T47D (cell line): ENCODE results near the gene FCGBP.
A peak's percentile ranks its signal among the peaks of the same experiment; 100 is the strongest.
"Not testable (repeated sequence)": the region's sequence is repeated elsewhere in the genome, so short reads cannot be mapped to it uniquely, and the experiment has no call there.

Experiments
- DNase-seq, 2 experiments: peaks; one replicate each; pipeline versions ENCODE4 v3.0.0 to v3.0.0-alpha.2; 2011 to 2012; ENCODE audit warnings: low read depth in 1 of 2, low spot score in 1 of 2
- JUND ChIP-seq: IDR thresholded peaks from 2 replicates; pipeline ENCODE4 v1.6.1; 2012; ENCODE audit warnings: low read depth
- in situ Hi-C: cut with HindIII; loops from 2 replicates; pipeline ENCODE4 v1.10.0; 2016; ENCODE audit warnings: low sequenced_read_pairs, low pct_unique_long_range_greater_than_20kb

FCGBP gene

DNA sequence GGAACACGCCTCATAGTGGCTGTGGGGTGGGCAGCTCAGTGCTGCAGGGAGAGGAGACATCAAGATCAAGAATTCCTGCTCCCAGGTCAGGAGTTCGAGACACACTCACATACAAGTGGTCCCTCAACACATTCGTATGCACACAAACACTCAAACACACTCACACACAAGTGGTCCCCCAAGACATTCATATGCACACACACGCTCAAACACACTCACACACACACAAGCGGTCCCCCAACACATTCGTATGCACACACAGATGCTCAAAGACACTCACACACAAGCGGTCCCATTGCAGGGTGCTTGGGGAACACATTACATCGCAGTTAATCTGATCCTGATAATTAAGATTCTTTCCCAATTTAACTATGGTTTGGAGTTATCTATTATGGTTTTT, 28.2 kb downstream of the FCGBP start:
- no peak for DNase-seq
- in situ Hi-C loops, result no loop called here
- no peak for TF ChIP-seq JUND

DNA sequence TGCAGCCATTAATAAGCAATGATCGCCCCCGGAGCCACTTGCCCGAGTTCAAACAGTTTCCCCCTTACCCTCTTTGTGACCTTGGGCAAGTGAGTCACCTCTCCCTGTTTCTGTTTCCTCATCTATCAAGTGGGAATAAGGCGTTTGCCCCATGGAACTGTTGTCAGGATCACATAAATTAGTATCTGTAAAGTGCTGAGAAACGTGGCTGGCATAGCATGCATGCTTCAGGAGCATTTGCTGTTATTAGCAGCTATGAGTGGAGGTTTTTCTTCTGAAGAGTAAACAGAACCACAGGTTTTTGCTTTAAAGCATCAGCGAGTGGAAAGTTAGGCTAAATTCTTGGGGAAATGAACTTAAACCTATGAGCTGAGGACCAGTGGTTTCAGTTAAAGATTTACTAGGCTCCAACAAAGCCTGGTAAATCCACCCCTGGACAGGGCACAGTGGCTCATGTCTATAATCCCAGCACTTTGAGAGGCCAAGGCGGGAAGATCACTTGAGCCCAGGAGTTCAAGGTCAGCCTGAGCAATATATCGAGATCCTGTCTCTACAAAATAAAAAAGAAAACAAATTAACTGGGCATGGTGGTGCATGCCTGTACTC, 30.8 kb downstream of the FCGBP start:
- DNase-seq, in situ Hi-C loops: not testable (repeated sequence)

GRCh38 chr19:39902326-39902725, 32.1 kb downstream of the FCGBP start:
- DNase-seq, in situ Hi-C loops: not testable (repeated sequence)

GRCh38 chr19:39901681-39902080, 32.8 kb downstream of the FCGBP start:
- DNase-seq, in situ Hi-C loops: not testable (repeated sequence)

- in situ Hi-C loops, DNase-seq: not testable (repeated sequence)
Observed at GRCh38 chr19:39898858-39899257, 35.6 kb downstream of the FCGBP start.

DNA sequence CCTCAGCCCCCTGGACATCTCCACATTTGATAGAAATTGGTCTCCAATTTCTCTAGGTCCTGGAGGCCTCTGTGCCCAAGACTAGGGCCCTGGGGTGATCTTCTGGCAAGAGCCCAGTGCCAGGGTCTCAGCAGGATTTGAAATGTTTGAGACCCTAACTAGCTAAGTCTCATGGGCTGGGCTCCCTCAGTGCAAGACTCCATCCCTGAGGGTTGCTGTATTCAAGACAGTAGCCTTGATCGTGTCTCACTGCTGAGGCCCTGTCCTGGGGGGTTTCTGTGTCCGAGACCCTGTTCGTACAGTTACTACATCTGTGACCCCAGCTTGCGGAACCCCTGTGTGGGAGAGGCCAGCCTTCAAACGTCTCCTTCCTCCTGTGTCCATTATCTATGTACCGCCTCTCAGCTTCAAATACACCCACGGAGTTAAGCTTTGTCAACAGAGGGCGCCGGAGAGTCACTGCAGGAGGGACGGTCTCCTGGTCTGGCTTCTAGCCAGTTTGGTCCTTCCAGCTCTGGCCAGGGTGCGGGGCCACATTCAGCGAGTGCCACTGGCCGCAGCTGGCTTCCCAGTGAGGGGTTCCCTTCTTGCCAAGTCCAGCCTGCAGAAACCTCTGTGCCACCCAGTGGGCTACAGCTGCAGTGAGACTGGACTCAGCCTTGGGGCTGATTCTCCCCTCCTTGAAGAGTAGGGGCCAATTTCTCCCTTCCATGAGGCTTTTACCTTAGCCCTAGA, 36.8 kb downstream of the FCGBP start:
- in situ Hi-C loops, result not testable (repeated sequence)
- DNase-seq, result peak in 1 of 2 experiments; percentile 70

DNA sequence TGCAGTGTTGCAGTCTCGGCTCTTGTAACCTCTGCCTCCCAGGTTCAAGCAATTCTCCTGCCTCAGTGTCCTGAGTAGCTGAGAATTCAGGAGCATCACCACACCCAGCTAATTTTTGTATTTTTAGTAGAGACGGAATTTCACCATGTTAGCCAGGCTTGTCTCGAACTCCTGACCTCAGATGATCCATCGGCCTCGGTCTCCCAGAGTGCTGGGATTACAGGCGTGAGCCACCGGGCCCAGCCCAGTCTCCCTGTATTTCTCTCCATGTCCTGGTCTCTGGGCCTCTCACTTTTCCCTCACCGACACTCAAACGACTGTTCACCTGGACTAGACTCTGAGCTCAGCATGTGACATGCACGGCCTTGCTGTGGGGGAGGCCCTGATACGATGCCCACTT, 39.3 kb downstream of the FCGBP start:
- DNase-seq, in situ Hi-C loops: not testable (repeated sequence)

DNA sequence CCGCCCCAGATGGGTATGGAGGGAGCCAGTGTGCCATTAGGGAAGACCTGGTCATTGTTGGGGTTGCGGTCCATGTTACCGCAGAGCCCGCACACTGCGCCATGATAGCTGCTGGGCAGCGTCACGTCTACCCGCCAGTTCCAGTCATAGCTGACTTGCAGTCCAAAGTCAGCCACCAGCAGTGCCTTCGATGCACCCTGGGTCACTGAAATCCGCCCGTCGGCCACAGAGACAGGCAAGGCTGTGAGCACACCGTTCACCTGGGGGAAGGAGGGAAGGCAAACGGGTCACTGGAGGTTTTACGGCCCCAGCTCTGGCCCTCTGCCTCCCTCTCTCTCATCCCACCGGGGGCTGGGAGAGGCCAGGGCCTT, 40.2 kb downstream of the FCGBP start:
- in situ Hi-C loops, DNase-seq: not testable (repeated sequence)

DNA sequence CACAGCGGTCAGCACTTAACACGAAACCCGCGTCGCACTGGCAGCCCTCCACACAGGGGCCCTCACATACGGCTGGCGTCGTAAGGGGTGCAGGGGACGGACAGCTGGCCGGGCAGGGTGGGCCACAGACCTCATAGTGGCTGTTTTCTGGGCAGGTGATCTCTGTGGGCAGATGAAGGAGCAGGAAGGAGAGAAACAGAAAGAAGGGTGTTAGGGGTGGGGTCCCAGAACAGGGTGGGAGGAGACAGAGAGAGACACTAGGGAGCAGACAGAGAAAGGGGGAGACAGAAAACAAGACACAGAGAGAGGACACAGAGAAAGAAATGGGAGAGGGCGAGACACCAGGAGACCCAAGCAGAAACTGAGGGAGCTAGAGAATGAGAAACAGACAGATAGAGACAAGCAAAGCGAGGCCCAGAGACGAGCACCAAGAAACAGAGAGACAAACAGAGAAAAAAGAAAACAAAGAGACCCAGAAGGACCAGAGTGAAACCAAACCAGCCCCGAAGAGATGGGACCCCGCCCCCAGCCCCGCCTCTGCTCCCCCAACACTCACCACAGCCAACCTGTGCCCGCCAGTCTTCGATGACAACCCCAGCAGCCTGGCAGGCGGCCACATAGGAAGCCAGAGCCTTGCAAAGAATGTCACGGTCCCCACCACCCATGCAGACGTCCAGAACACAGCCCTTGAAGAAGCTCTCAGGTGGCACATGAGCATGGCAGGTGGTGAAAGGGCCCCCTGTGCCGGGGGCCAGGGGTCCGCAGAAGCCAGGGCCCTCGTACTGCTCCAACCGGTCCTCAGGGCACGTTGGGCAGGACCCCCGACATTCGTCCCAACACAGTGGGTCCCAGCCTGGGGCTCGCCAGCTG, 40.8 kb downstream of the FCGBP start:
- in situ Hi-C loops, DNase-seq: not testable (repeated sequence)

DNA sequence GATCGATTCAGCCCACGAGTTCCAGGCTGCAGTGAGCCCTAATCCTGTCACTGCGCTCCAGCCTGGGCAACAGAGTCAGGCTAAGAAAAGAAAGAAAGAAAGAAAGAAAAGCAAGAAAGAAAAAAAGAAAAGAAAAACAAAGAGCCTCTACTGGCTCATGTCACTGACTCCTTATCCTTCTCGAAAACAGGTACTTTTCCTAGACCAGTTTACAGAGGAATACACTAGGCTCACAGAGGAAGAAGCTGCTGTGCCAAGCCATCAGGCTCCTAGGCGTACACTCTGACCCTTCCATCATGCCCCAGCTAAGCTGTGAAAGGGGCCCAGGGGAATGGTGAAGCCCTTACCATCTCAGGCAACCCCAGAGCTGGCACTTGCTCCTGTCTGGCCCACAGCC, 41.9 kb downstream of the FCGBP start:
- in situ Hi-C loops, DNase-seq: not testable (repeated sequence)

DNA sequence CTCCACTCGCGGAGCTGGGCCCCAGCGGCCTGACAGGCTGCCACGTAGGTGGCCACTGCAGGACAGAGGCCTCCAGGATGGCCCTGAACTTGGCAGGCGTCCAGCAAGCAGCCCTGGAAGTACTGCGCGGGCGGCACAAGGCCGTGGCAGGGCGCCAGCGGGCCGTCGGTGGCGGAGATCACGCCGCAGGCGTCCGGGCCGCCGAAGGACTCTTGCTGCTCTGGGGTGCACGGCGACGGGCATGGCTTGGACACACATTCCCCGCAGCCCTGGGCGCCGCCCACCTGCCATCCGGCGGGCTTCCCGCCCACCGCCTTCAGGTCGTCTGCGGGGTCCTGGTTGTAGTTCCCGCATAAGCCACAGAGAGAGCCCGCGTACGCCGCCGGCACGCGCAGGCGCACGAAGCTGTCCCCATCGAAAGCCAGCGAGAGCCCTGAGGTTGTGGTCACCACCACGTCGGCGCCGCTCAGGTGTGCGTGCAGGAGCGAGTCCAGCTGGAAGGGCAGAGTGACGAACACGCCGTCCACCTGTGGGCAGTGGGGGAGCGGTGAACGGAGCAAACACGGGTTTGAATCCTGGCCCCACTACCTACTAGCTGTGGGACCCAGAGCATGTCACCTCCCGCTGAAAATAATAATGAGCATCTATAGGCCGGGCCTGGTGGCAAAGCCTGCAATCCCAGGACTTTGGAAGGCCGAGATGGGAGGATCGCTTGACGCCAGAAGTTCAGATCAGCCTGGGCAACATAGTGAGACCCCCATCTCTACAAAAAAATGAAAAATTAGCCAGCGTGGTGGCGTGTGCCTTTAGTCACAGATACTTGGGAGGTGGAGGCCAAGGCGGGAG, 42.6 kb downstream of the FCGBP start:
- DNase-seq, in situ Hi-C loops: not testable (repeated sequence)

DNA sequence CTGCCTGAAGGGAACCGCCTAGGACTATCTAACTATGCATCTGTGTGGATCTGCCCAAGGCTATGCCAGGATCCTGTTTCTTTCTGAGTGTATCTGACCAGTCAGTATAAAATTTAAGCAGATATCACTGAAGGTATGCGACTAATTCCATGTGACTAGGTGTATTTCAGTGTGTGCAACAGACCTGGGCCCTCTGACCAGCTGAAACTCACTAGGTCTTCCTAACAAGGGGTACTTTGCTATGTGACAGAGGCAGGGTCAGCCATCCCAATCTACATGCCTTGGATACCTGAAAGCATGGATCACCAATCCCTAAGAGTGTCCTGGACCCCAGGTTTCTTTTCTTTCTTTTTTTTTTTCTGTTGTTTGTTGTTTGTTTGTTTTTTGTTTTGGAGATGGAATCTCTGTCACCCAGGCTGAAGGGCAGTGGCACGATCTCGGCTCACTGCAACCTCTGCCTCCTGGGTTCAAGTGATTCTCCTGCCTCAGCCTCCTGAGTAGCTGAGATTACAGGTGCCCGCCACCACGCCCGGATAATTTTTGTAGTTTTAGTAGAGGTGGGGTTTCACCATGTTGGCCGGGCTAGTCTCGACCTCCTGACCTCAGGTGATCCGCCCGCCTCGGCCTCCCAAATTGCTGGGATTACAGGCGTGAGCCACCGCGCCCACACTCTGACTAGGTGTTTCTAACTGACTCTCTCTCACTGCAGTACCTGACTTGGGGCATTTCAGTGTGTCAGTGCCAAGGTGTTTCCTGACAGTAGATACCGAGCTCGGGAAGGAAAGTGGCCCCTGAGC, 43.5 kb downstream of the FCGBP start:
- in situ Hi-C loops, result no loop called here
- DNase-seq, result peak in 1 of 2 experiments; percentile 11
- no peak for TF ChIP-seq JUND

- in situ Hi-C loops, DNase-seq: not testable (repeated sequence)
Observed at GRCh38 chr19:39889872-39890754, 44.3 kb downstream of the FCGBP start.

- DNase-seq, in situ Hi-C loops: not testable (repeated sequence)
Observed at GRCh38 chr19:39887456-39887951, 46.9 kb downstream of the FCGBP start.

GRCh38 chr19:39885821-39886554, 48.4 kb downstream of the FCGBP start:
- DNase-seq, in situ Hi-C loops: not testable (repeated sequence)
